Osteoblast (primary cell): ENCODE results near the gene DDX49. TPM values are rescaled to one million over a fixed set of nuclear protein-coding genes. Genes with fewer than 3 reads are reported as not detected.

ENCODE experiments used
- DNase-seq: peaks from one replicate; pipeline ENCODE4 v3.0.0; 2011; ENCODE audit warnings: low spot score, mixed read lengths; ENCODE audit not compliant: insufficient read length; ENCODE audit errors: missing footprints
- H2AFZ ChIP-seq: 2 replicates; pipeline ENCODE4 v1.6.0; 2011; ENCODE audit warnings: mild to moderate bottlenecking, low read length
- H3K27ac ChIP-seq: 2 replicates; pipeline ENCODE4 v1.5.1; 2011; ENCODE audit warnings: mild to moderate bottlenecking, low read depth, low read length, moderate library complexity
- H3K27me3 ChIP-seq: 2 replicates; pipeline ENCODE4 v1.6.0; 2012; ENCODE audit warnings: mild to moderate bottlenecking, control low read depth, inconsistent platforms, low read length, moderate library complexity; ENCODE audit not compliant: insufficient read depth
- H3K36me3 ChIP-seq: 2 replicates; pipeline ENCODE4 v1.5.1; 2011; ENCODE audit warnings: mild to moderate bottlenecking, low read length, control low read depth, moderate library complexity; ENCODE audit not compliant: insufficient read depth
- H3K4me1 ChIP-seq: 2 replicates; pipeline ENCODE4 v1.5.1; 2011; ENCODE audit warnings: mild to moderate bottlenecking, low read length, control low read depth, moderate library complexity; ENCODE audit not compliant: insufficient read depth
- H3K4me2 ChIP-seq: 2 replicates; pipeline ENCODE4 v1.6.0; 2011; ENCODE audit warnings: mild to moderate bottlenecking, low read length; ENCODE audit not compliant: insufficient read depth
- H3K4me3 ChIP-seq: fragments of 200-600 bp; sonication (generic); 3 replicates; pipeline ENCODE4 v1.5.1; 2012; ENCODE audit warnings: mild to moderate bottlenecking, low read length, inconsistent platforms; ENCODE audit not compliant: insufficient read depth
- H3K79me2 ChIP-seq: 2 replicates; pipeline ENCODE4 v1.6.0; 2012; ENCODE audit warnings: mild to moderate bottlenecking, low read length, control low read depth, inconsistent platforms; ENCODE audit not compliant: insufficient read depth
- H3K9me3 ChIP-seq: 2 replicates; pipeline ENCODE4 v1.5.1; 2011; ENCODE audit warnings: low read depth, low read length, control low read depth
- H4K20me1 ChIP-seq: 2 replicates; pipeline ENCODE4 v1.6.0; 2012; ENCODE audit warnings: mild to moderate bottlenecking, low read length, control low read depth; ENCODE audit not compliant: insufficient read depth
- CTCF ChIP-seq: IDR thresholded peaks from 2 replicates; pipeline ENCODE4 v1.5.1; 2011; ENCODE audit warnings: mild to moderate bottlenecking, low read depth, low read length, moderate library complexity; ENCODE audit errors: extremely low read depth
- total RNA-seq: library from RNA; depleted of rRNA; stranded (reverse); fragments of >200 nt; gene quantifications from 2 replicates; pipeline ENCODE4 v1.2.3, GENCODE V29; 2012

Gene DDX49
- total RNA-seq, 1 donor = 46.7 TPM

GRCh38 chr19:18894254-18895037 lies 25.1 kb upstream of the DDX49 start:
- H2AFZ ChIP-seq = no peak overlapping the region
- H3K27ac ChIP-seq = no peak overlapping the region
- no peak for TF ChIP-seq CTCF
- H3K4me3 ChIP-seq = peak overlapping the region; percentile 63
- peaks cover 18% of the 10 kb centered on the region for H3K27me3 ChIP-seq
- peak; percentile 98 for DNase-seq
- H3K4me2 ChIP-seq = peak overlapping the region; percentile 70
- H3K9me3 ChIP-seq = no peaks in the 10 kb centered on the region
- H3K36me3 ChIP-seq = no peaks in the 10 kb centered on the region
- H4K20me1 ChIP-seq = peaks cover 4% of the 10 kb centered on the region
- H3K4me1 ChIP-seq = no peaks in the 10 kb centered on the region
- H3K79me2 ChIP-seq = no peaks in the 10 kb centered on the region

GRCh38 chr19:18895038-18895823 lies 24.3 kb upstream of the DDX49 start:
- peak overlapping the region; percentile 70 for H3K4me2 ChIP-seq
- no peak overlapping the region for H2AFZ ChIP-seq
- peak; percentile 97 for DNase-seq
- H3K36me3 ChIP-seq = peaks cover 4% of the 10 kb centered on the region
- H3K9me3 ChIP-seq = no peaks in the 10 kb centered on the region
- no peak for TF ChIP-seq CTCF
- peak overlapping the region; percentile 63 for H3K4me3 ChIP-seq
- H3K27ac ChIP-seq = no peak overlapping the region
- H3K4me1 ChIP-seq = no peaks in the 10 kb centered on the region
- no peaks in the 10 kb centered on the region for H3K79me2 ChIP-seq
- H3K27me3 ChIP-seq = peaks cover 18% of the 10 kb centered on the region
- H4K20me1 ChIP-seq = peaks cover 4% of the 10 kb centered on the region

DNA sequence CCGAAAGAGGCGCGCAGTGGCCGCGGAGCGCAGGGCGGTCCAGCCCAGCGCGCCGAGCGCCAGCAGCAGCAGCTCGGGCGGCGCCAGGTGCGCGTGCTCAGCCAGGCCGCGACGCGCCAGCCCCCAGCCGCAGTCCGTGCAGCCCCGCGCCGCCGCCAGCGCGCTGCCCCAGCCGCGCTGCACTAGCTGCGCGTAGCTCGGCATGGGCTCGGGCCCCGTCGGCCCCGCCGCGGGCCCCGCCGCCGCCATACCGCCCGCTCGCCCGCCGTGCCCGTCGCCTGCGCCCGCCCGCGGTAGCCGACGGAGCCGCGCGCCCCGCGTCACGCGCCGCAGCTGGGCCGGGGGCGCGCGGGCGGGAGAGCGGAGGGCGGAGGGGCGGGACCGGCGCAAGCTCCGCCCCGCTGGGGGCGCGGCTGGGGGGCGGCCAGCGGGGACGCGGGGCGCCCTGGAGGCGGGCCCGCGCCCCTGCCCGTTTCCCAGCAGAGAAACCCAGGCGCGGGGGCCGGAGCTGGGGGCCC lies 23.6 kb upstream of the DDX49 start, which contains the start of gene CERS1:
TSS of gene CERS1 (minus strand) at position 335 of the 518 bp plus-strand sequence. CDS start at position 249, 86 bp downstream.
- H3K36me3 ChIP-seq = peaks cover 4% of the 10 kb centered on the region
- H3K4me2 ChIP-seq = peak within 1 kb of the TSS; percentile 70
- H3K79me2 ChIP-seq = no peaks in the 10 kb centered on the region
- peaks cover 4% of the 10 kb centered on the region for H4K20me1 ChIP-seq
- no peak for TF ChIP-seq CTCF
- H3K9me3 ChIP-seq = no peaks in the 10 kb centered on the region
- DNase-seq = peak; percentile 94
- H3K4me3 ChIP-seq = peak within 1 kb of the TSS; percentile 63
- H2AFZ ChIP-seq = no peak within 1 kb of the TSS
- H3K4me1 ChIP-seq = no peaks in the 10 kb centered on the region
- H3K27ac ChIP-seq = no peak within 1 kb of the TSS
- peaks cover 18% of the 10 kb centered on the region for H3K27me3 ChIP-seq
